HepG2 (cell line): ENCODE results near the gene C14orf93. TPM values are rescaled to one million over a fixed set of nuclear protein-coding genes. Genes with fewer than 3 reads are reported as not detected.

Experiments used
- BCL3 ChIP-seq: sonication (generic); formaldehyde crosslinking; IDR thresholded peaks from 2 replicates; pipeline ENCODE4 v1.5.1; 2020; ENCODE audit warnings: mild to moderate bottlenecking, missing genetic modification reagents, moderate library complexity
- CBX1 ChIP-seq: IDR thresholded peaks from one replicate; pipeline ENCODE4 v1.6.1; 2016; ENCODE audit warnings: antibody characterized with exemption, low read depth
- ELF4 ChIP-seq: sonication (generic); formaldehyde crosslinking; IDR thresholded peaks from 2 replicates; pipeline ENCODE4 v1.5.0; 2020; ENCODE audit warnings: missing genetic modification reagents, mild to moderate bottlenecking, moderate library complexity, borderline replicate concordance
- GFI1 ChIP-seq: sonication (generic); formaldehyde crosslinking; IDR thresholded peaks from 2 replicates; pipeline ENCODE4 v1.5.0; 2020; ENCODE audit warnings: missing genetic modification reagents, mild to moderate bottlenecking, borderline replicate concordance
- ISL2 ChIP-seq: sonication (generic); formaldehyde crosslinking; IDR thresholded peaks from 2 replicates; pipeline ENCODE4 v1.5.0; 2020; ENCODE audit warnings: missing genetic modification reagents
- NFIB ChIP-seq: sonication (generic); formaldehyde crosslinking; IDR thresholded peaks from 2 replicates; pipeline ENCODE4 v1.9.0; 2021; ENCODE audit warnings: missing genetic modification reagents, mild to moderate bottlenecking, borderline replicate concordance
- NPAS2 ChIP-seq: sonication (generic); formaldehyde crosslinking; IDR thresholded peaks from 2 replicates; pipeline ENCODE4 v1.8.0; 2022; ENCODE audit warnings: mild to moderate bottlenecking, missing genetic modification reagents, borderline replicate concordance
- RNF2 ChIP-seq: fragments of 450-650 bp; conservative IDR thresholded peaks from 2 replicates; pipeline ENCODE4 v1.6.1; 2016; ENCODE audit warnings: low read depth
- SCMH1 ChIP-seq: sonication (generic); formaldehyde crosslinking; IDR thresholded peaks from 2 replicates; pipeline ENCODE4 v1.9.0; 2021; ENCODE audit warnings: missing genetic modification reagents, mild to moderate bottlenecking, borderline replicate concordance
- ZIK1 ChIP-seq: sonication (generic); formaldehyde crosslinking; IDR thresholded peaks from 2 replicates; pipeline ENCODE4 v1.5.0; 2020; ENCODE audit warnings: mild to moderate bottlenecking, low read depth, missing genetic modification reagents, borderline replicate concordance
- ZNF30 ChIP-seq: sonication (generic); formaldehyde crosslinking; IDR thresholded peaks from 2 replicates; pipeline ENCODE4 v1.5.0; 2020; ENCODE audit warnings: mild to moderate bottlenecking, missing genetic modification reagents
- ZNF326 ChIP-seq: sonication (generic); formaldehyde crosslinking; IDR thresholded peaks from 2 replicates; pipeline ENCODE4 v1.4.0; 2020; ENCODE audit warnings: missing genetic modification reagents, borderline replicate concordance
- ZNF512B ChIP-seq: sonication (generic); formaldehyde crosslinking; IDR thresholded peaks from 2 replicates; pipeline ENCODE4 v1.5.1; 2020; ENCODE audit warnings: missing genetic modification reagents, mild to moderate bottlenecking, borderline replicate concordance
- ZNF563 ChIP-seq: sonication (generic); formaldehyde crosslinking; IDR thresholded peaks from 2 replicates; pipeline ENCODE4 v1.8.0; 2022; ENCODE audit warnings: mild to moderate bottlenecking, moderate library complexity, missing genetic modification reagents
- ZNF703 ChIP-seq: sonication (generic); formaldehyde crosslinking; IDR thresholded peaks from 2 replicates; pipeline ENCODE4 v1.5.1; 2020; ENCODE audit warnings: missing genetic modification reagents, mild to moderate bottlenecking, moderate library complexity, borderline replicate concordance
- polyA plus RNA-seq, 8 experiments: library from polyadenylated mRNA; depleted of rRNA in 3 of 8; stranded (reverse) in 7 of 8; unstranded in 1 of 8; fragments of >200 nt; fragmentation: Illumina TruSeq in 4 of 8; extraction: Trizol in 4 of 8; gene quantifications; 2 replicates each; pipeline versions ENCODE4 v1.2.1 to v1.2.3, GENCODE V29; 2011 to 2016; ENCODE audit warnings: low read depth in 4 of 8, missing spikeins in 1 of 8, mixed read lengths in 1 of 8; ENCODE audit not compliant: insufficient read depth in 1 of 8
- total RNA-seq, 5 experiments: library from RNA; depleted of rRNA; stranded (reverse); fragments of >200 nt; fragmentation: Illumina TruSeq; extraction: Trizol; gene quantifications; 2 replicates each; pipeline ENCODE4 v1.2.3, GENCODE V29; 2016; ENCODE audit warnings: low read depth in 1 of 5
- TF ChIP-seq, protein P1 (sequence below): sonication (generic); formaldehyde crosslinking; IDR thresholded peaks from 2 replicates; pipeline ENCODE4 v1.4.0; 2020; ENCODE audit warnings: missing genetic modification reagents, borderline replicate concordance
- TF ChIP-seq, protein P2 (sequence below): sonication (generic); formaldehyde crosslinking; IDR thresholded peaks from 2 replicates; pipeline ENCODE4 v1.5.0; 2020; ENCODE audit warnings: mild to moderate bottlenecking, missing genetic modification reagents
- TF ChIP-seq, protein P3 (sequence below): sonication (generic); formaldehyde crosslinking; IDR thresholded peaks from 2 replicates; pipeline ENCODE4 v1.5.0; 2020; ENCODE audit warnings: missing genetic modification reagents

C14orf93 gene
- total and polyA plus RNA-seq, 2 of the 13 experiments (the other 11 are each of a cell fraction or from before 2014, with no cell fraction given) = 11.4 to 22.5 TPM

- TF ChIP-seq ZNF563 (CRISPR knock-in tag) = peak; percentile 96
- TF ChIP-seq BCL3 (CRISPR knock-in tag) = peak; percentile 95
- peak; percentile 89 for TF ChIP-seq RNF2
- no peak for TF ChIP-seq CBX1
- no peak for TF ChIP-seq NPAS2 (CRISPR knock-in tag)
- TF ChIP-seq GFI1 (CRISPR knock-in tag) = no peak
- peak; percentile 67 for TF ChIP-seq ISL2 (CRISPR knock-in tag)
- peak; percentile 31; the same call in 1 of the 2 replicates for TF ChIP-seq ELF4 (CRISPR knock-in tag)
- no peak for TF ChIP-seq NFIB (CRISPR knock-in tag)
- TF ChIP-seq ZNF703 = no peak
- TF ChIP-seq, protein P1, sequence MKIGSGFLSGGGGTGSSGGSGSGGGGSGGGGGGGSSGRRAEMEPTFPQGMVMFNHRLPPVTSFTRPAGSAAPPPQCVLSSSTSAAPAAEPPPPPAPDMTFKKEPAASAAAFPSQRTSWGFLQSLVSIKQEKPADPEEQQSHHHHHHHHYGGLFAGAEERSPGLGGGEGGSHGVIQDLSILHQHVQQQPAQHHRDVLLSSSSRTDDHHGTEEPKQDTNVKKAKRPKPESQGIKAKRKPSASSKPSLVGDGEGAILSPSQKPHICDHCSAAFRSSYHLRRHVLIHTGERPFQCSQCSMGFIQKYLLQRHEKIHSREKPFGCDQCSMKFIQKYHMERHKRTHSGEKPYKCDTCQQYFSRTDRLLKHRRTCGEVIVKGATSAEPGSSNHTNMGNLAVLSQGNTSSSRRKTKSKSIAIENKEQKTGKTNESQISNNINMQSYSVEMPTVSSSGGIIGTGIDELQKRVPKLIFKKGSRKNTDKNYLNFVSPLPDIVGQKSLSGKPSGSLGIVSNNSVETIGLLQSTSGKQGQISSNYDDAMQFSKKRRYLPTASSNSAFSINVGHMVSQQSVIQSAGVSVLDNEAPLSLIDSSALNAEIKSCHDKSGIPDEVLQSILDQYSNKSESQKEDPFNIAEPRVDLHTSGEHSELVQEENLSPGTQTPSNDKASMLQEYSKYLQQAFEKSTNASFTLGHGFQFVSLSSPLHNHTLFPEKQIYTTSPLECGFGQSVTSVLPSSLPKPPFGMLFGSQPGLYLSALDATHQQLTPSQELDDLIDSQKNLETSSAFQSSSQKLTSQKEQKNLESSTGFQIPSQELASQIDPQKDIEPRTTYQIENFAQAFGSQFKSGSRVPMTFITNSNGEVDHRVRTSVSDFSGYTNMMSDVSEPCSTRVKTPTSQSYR = no peak
- no peak for TF ChIP-seq ZNF30 (CRISPR knock-in tag)
- TF ChIP-seq, protein P2, sequence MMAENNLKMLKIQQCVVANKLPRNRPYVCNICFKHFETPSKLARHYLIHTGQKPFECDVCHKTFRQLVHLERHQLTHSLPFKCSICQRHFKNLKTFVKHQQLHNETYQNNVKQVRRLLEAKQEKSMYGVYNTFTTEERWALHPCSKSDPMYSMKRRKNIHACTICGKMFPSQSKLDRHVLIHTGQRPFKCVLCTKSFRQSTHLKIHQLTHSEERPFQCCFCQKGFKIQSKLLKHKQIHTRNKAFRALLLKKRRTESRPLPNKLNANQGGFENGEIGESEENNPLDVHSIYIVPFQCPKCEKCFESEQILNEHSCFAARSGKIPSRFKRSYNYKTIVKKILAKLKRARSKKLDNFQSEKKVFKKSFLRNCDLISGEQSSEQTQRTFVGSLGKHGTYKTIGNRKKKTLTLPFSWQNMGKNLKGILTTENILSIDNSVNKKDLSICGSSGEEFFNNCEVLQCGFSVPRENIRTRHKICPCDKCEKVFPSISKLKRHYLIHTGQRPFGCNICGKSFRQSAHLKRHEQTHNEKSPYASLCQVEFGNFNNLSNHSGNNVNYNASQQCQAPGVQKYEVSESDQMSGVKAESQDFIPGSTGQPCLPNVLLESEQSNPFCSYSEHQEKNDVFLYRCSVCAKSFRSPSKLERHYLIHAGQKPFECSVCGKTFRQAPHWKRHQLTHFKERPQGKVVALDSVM (CRISPR knock-in tag) = no peak
- TF ChIP-seq ZNF512B (CRISPR knock-in tag) = 0 out of 2 replicates have a peak, but pooled peaks have one; percentile 13
- TF ChIP-seq SCMH1 (CRISPR knock-in tag) = no peak
- no peak for TF ChIP-seq ZIK1 (CRISPR knock-in tag)
- no peak; the same call in 1 of the 2 replicates for TF ChIP-seq ZNF326 (CRISPR knock-in tag)
- TF ChIP-seq, protein P3, sequence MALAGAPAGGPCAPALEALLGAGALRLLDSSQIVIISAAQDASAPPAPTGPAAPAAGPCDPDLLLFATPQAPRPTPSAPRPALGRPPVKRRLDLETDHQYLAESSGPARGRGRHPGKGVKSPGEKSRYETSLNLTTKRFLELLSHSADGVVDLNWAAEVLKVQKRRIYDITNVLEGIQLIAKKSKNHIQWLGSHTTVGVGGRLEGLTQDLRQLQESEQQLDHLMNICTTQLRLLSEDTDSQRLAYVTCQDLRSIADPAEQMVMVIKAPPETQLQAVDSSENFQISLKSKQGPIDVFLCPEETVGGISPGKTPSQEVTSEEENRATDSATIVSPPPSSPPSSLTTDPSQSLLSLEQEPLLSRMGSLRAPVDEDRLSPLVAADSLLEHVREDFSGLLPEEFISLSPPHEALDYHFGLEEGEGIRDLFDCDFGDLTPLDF (CRISPR knock-in tag) = peak; percentile 18; the same call in 1 of the 2 replicates
These were observed at the start of gene C14orf93 (continued) for GRCh38 chr14:23009939-23010726.
